LoVo (cell line): Measurements from ENCODE around the gene CEACAM20.
A peak's percentile ranks its signal among the peaks of the same experiment; 100 is the strongest.
"Not testable (repeated sequence)": the region's sequence is repeated elsewhere in the genome, so short reads cannot be mapped to it uniquely, and the experiment has no call there.

Source experiments
- DNase-seq: peaks from one replicate; pipeline ENCODE4 v3.0.0-alpha.2; 2016; ENCODE audit warnings: low spot score

CEACAM20 gene

GRCh38 chr19:44529536-44529935 is at the start of gene CEACAM20:
CEACAM20 (minus strand) TSS chr19:44529675; CDS start chr19:44529509, 166 bp downstream.
- DNase-seq: no peak

GRCh38 chr19:44577566-44577874 is 48.0 kb upstream of the CEACAM20 start:
- no peak for DNase-seq

GRCh38 chr19:44576843-44577565 is 47.5 kb upstream of the CEACAM20 start:
- DNase-seq: peak; percentile 41

- DNase-seq: no peak
These were observed 45.7 kb upstream of the CEACAM20 start for GRCh38 chr19:44575116-44575700.

- DNase-seq: no peak
These were observed 44.9 kb upstream of the CEACAM20 start for GRCh38 chr19:44574186-44574950.

- no peak for DNase-seq
These were observed 44.2 kb upstream of the CEACAM20 start for GRCh38 chr19:44573627-44574026.

GRCh38 chr19:44573183-44573582 is 43.7 kb upstream of the CEACAM20 start:
- DNase-seq: no peak

- no peak for DNase-seq
These were observed 43.1 kb upstream of the CEACAM20 start for GRCh38 chr19:44572581-44572900.

- DNase-seq: no peak
These were observed 42.5 kb upstream of the CEACAM20 start for GRCh38 chr19:44571830-44572580.

GRCh38 chr19:44570984-44571684 is 41.7 kb upstream of the CEACAM20 start:
- DNase-seq: peak; percentile 76

GRCh38 chr19:44570603-44570983 is 41.1 kb upstream of the CEACAM20 start:
- no peak for DNase-seq

GRCh38 chr19:44567745-44568144 is 38.3 kb upstream of the CEACAM20 start:
- DNase-seq: no peak

- DNase-seq: no peak
These were observed 37.5 kb upstream of the CEACAM20 start for GRCh38 chr19:44566984-44567383.

GRCh38 chr19:44563086-44563655 is 33.7 kb upstream of the CEACAM20 start:
- DNase-seq: not testable (repeated sequence)

GRCh38 chr19:44557933-44558332 is 28.5 kb upstream of the CEACAM20 start:
- DNase-seq: no peak

- no peak for DNase-seq
These were observed 25.3 kb upstream of the CEACAM20 start for GRCh38 chr19:44554641-44555246.

- peak; percentile 9 for DNase-seq
These were observed 24.1 kb upstream of the CEACAM20 start for GRCh38 chr19:44553478-44554171.

GRCh38 chr19:44552324-44552723 is 22.8 kb upstream of the CEACAM20 start:
- no peak for DNase-seq

- no peak for DNase-seq
These were observed 22.4 kb upstream of the CEACAM20 start for GRCh38 chr19:44551850-44552249.

GRCh38 chr19:44550976-44551375 is 21.5 kb upstream of the CEACAM20 start:
- DNase-seq: not testable (repeated sequence)

GRCh38 chr19:44549507-44549906 is 20.0 kb upstream of the CEACAM20 start:
- DNase-seq: no peak
